Stomach (tissue), 9 donors: ENCODE data around the gene PNLDC1. TPM values are rescaled to one million over a fixed set of nuclear protein-coding genes. Genes with fewer than 3 reads are reported as not detected.
"Not testable (repeated sequence)": the region's sequence is repeated elsewhere in the genome, so short reads cannot be mapped to it uniquely, and the experiment has no call there.

ENCODE experiments used
- DNase-seq, 2 donors: peaks; one replicate each; pipeline versions ENCODE4 v3.0.0 to v3.0.0-alpha.2; 2013 to 2019
- H3K27ac ChIP-seq, 5 donors: fragments of 200-600 bp in 4 of 5; sonication (generic) in 4 of 5; one replicate each; pipeline ENCODE4 v1.5.1; 2013 to 2019; ENCODE audit warnings: mild to moderate bottlenecking in 1 of 5, moderate library complexity in 1 of 5
- H3K27me3 ChIP-seq, 3 donors: fragments of 200-600 bp; sonication (generic); one replicate each; pipeline ENCODE4 v1.5.1; 2017 to 2019; ENCODE audit warnings: mixed run types in 1 of 3
- H3K36me3 ChIP-seq, 4 donors: fragments of 200-600 bp; sonication (generic); 1 replicate in 3 of 4; 2 replicates in 1 of 4; pipeline ENCODE4 v1.5.1; 2016 to 2019
- H3K4me1 ChIP-seq, 4 donors: fragments of 200-600 bp; sonication (generic); one replicate each; pipeline ENCODE4 v1.5.1; 2016 to 2019
- H3K4me3 ChIP-seq, 4 donors: fragments of 200-600 bp; sonication (generic) in 3 of 4; one replicate each; pipeline ENCODE4 v1.5.1; 2016 to 2019; ENCODE audit warnings: mild to moderate bottlenecking in 1 of 4
- H3K9me3 ChIP-seq, 4 donors: fragments of 200-600 bp; sonication (generic); one replicate each; pipeline ENCODE4 v1.5.1; 2016 to 2019
- EP300 ChIP-seq: sonication (generic); formaldehyde crosslinking; IDR thresholded peaks from one replicate; pipeline ENCODE4 v1.6.1; 2017; ENCODE audit warnings: antibody characterized with exemption
- POLR2A ChIP-seq, 4 donors: fragments of 450-650 bp; IDR thresholded peaks; one replicate each; pipeline ENCODE4 v1.6.1; 2016; ENCODE audit warnings: antibody characterized with exemption in 4 of 4, control low read depth in 2 of 4, mild to moderate bottlenecking in 1 of 4, moderate library complexity in 1 of 4
- POLR2AphosphoS5 ChIP-seq, 3 donors: sonication (generic); formaldehyde crosslinking; IDR thresholded peaks; one replicate each; pipeline ENCODE4 v1.6.1; 2016; ENCODE audit warnings: antibody characterized with exemption in 3 of 3
- WGBS, 5 donors: extraction: QIAGEN DNeasy Blood & Tissue Kit in 3 of 5; methylation state at CpG; one replicate each; pipeline versions ENCODE4 v1.1.5 to v1.1.7; 2013 to 2018; 5-methylcytosine and 5-hydroxymethylcytosine counted together
- intact Hi-C: fragments of 100-400 bp; cut with DNase I; formaldehyde crosslinking; loops from one replicate; pipeline ENCODE4 v1.15.1; 2023; ENCODE audit warnings: low total_unique reads
- polyA plus RNA-seq, 3 donors: library from polyadenylated mRNA; stranded (reverse); fragments of 200-250 nt; gene quantifications; one replicate each; pipeline ENCODE4 v1.2.3, GENCODE V29; 2013
- total RNA-seq, 5 donors: library from RNA; depleted of rRNA; stranded (reverse); fragments of >200 nt; gene quantifications; one replicate each; pipeline versions ENCODE4 v1.1.0 to v1.2.3, GENCODE V29; 2014 to 2016
- TF ChIP-seq, protein P1 (sequence below), 7 experiments: fragments of 450-650 bp in 4 of 7; fragments of 200-600 bp in 3 of 7; sonication (generic) in 3 of 7; IDR thresholded peaks; one replicate each; pipeline ENCODE4 v1.5.1; 2016 to 2019; ENCODE audit warnings: antibody characterized with exemption in 7 of 7, control low read depth in 2 of 7, mild to moderate bottlenecking in 1 of 7
- donor health status: healthy with polysubstance abuse.
- donor health status: Bipolar disorder and iron deficiency.
- donor health status: healthy.

The PNLDC1 gene
- total and polyA plus RNA-seq, 8 donors = 0.25 to 2.5 (median 0.43) TPM; not detected in 4

- intact Hi-C loops = no loop called here
- TF ChIP-seq, protein P1, sequence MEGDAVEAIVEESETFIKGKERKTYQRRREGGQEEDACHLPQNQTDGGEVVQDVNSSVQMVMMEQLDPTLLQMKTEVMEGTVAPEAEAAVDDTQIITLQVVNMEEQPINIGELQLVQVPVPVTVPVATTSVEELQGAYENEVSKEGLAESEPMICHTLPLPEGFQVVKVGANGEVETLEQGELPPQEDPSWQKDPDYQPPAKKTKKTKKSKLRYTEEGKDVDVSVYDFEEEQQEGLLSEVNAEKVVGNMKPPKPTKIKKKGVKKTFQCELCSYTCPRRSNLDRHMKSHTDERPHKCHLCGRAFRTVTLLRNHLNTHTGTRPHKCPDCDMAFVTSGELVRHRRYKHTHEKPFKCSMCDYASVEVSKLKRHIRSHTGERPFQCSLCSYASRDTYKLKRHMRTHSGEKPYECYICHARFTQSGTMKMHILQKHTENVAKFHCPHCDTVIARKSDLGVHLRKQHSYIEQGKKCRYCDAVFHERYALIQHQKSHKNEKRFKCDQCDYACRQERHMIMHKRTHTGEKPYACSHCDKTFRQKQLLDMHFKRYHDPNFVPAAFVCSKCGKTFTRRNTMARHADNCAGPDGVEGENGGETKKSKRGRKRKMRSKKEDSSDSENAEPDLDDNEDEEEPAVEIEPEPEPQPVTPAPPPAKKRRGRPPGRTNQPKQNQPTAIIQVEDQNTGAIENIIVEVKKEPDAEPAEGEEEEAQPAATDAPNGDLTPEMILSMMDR (IDR thresholded peaks at IDR 0.05) = no peak
- TF ChIP-seq POLR2A (IDR thresholded peaks at IDR 0.05) = no peak
- TF ChIP-seq EP300 = no peak
- no peak for TF ChIP-seq POLR2AphosphoS5 (IDR thresholded peaks at IDR 0.05)
- H3K27me3 ChIP-seq = no peaks in the 10 kb centered on the region
- H3K4me1 ChIP-seq = peaks cover 0 to 13% (median 6%) of the 10 kb centered on the region in 4 donors
- H3K9me3 ChIP-seq = no peaks in the 10 kb centered on the region
- no peak for DNase-seq
- no peaks in the 10 kb centered on the region for H3K36me3 ChIP-seq
- H3K27ac ChIP-seq = no peak overlapping the region
- no peak overlapping the region for H3K4me3 ChIP-seq
- WGBS, 5 donors = 75 to 90% (median 86%) methylated on average over 6 of the region's 6 CpGs
Observed at GRCh38 chr6:159815410-159815809, 15.3 kb downstream of the PNLDC1 start.

GRCh38 chr6:159816775-159817174 lies 16.7 kb downstream of the PNLDC1 start:
- DNase-seq = peak in 1 of 2 donors; percentile 52
- H3K9me3 ChIP-seq, H3K27me3 ChIP-seq, H3K27ac ChIP-seq, H3K36me3 ChIP-seq, H3K4me3 ChIP-seq, intact Hi-C loops: not testable (repeated sequence)
- peak in 1 of 3 donors; percentile 34 for TF ChIP-seq POLR2AphosphoS5 (IDR thresholded peaks at IDR 0.05)
- peaks cover 0 to 13% (median 6%) of the 10 kb centered on the region in 4 donors for H3K4me1 ChIP-seq
- WGBS, 5 donors = 18 to 56% (median 42%) methylated on average over 3 of the region's 3 CpGs

DNA sequence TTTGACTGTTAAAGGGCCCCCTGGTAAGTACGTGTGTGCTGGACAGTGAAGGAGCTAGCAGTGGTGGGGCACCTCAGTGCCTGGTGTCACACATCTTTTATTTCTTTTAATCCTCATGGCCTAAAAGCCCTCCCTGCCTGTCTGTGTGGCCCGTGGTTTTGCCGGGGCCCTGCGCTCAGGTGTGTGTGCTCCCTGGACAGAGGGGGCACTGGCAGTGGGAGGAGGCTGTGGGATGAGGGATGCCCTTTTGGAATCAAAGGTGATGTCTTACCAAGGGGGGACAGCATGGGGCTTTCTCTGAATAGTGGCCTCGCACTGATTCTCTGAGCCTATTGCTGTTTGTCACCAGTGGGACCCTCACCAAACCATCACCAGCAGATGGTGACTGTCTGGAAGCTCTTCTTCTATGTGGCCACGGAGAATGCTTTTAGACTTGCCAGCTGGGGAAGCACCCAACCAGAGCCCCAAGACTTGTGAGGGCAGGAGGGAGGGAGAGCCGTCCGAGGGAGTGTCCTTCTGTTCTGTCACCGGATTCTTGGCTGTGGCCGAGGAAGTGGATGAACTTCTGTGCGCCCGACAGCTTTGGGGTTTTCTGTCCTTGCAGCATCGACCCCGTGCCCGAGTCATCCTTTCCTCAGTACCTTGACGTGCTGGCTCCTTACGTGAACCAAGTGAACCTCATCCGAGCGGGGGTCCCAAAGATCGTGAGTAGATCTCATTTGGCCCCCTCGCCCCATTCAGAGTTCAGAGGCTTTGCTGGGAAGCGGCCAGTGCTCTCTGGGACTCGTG lies 18.1 kb downstream of the PNLDC1 start:
- Histone ChIP-seq H3K4me3 (no peak overlapping the region), H3K36me3 (no peaks in the 10 kb centered on the region), H3K9me3 (no peaks in the 10 kb centered on the region), H3K4me1 (peaks cover 0 to 13% (median 6%) of the 10 kb centered on the region in 4 donors), H3K27me3 (no peaks in the 10 kb centered on the region), H3K27ac (no peak overlapping the region)
- 92 to 96% (median 95%) methylated on average over 23 of the region's 23 CpGs for WGBS, 5 donors
- intact Hi-C loops = no loop called here
- DNase-seq = no peak
- TF ChIP-seq POLR2A (IDR thresholded peaks at IDR 0.05) (no peak), EP300 (no peak), POLR2AphosphoS5 (IDR thresholded peaks at IDR 0.05) (no peak)
- TF ChIP-seq, protein P1 (IDR thresholded peaks at IDR 0.05) = no peak

GRCh38 chr6:159819098-159819497 lies 19.0 kb downstream of the PNLDC1 start:
- Histone ChIP-seq H3K27ac (no peak overlapping the region), H3K9me3 (no peaks in the 10 kb centered on the region), H3K4me1 (peaks cover 0 to 13% (median 6%) of the 10 kb centered on the region in 4 donors), H3K36me3 (no peaks in the 10 kb centered on the region), H3K4me3 (no peak overlapping the region), H3K27me3 (no peaks in the 10 kb centered on the region)
- DNase-seq = no peak
- intact Hi-C loops = no loop called here
- WGBS, 5 donors = 88 to 95% (median 91%) methylated on average over 14 to 16 of the region's 16 CpGs
- TF ChIP-seq EP300 (no peak), POLR2AphosphoS5 (IDR thresholded peaks at IDR 0.05) (no peak), POLR2A (IDR thresholded peaks at IDR 0.05) (no peak)
- TF ChIP-seq, protein P1 (IDR thresholded peaks at IDR 0.05) = no peak
